GM19099 (cell line): Measurements from ENCODE around the gene GAB2.

Experiments used
- POLR2A ChIP-seq: IDR thresholded peaks from 3 replicates; pipeline ENCODE4 v1.6.1; 2011; ENCODE audit warnings: low read depth; ENCODE audit not compliant: insufficient read length; ENCODE audit errors: extremely low read depth

GAB2 gene

DNA sequence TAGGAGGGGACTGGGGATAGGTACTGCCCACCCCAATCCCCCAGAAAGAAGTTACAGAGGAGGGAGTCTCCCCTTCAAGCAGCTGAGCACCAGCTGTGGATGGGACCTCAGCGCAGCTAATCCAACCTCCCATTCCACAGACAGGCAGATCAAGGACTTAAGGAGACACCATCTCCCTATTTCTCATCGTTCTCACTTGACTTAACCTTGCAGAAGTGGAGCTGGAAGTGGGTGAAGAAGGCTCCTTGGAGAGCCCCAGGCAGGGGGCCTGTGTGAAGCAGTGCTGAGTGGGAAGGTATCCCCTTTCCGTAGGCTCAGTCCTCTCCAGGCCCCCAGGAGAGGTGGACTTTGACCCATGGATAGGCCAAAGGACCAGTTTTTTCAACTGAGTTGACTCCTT is 201.6 kb downstream of the GAB2 start:
- TF ChIP-seq POLR2A: no peak

DNA sequence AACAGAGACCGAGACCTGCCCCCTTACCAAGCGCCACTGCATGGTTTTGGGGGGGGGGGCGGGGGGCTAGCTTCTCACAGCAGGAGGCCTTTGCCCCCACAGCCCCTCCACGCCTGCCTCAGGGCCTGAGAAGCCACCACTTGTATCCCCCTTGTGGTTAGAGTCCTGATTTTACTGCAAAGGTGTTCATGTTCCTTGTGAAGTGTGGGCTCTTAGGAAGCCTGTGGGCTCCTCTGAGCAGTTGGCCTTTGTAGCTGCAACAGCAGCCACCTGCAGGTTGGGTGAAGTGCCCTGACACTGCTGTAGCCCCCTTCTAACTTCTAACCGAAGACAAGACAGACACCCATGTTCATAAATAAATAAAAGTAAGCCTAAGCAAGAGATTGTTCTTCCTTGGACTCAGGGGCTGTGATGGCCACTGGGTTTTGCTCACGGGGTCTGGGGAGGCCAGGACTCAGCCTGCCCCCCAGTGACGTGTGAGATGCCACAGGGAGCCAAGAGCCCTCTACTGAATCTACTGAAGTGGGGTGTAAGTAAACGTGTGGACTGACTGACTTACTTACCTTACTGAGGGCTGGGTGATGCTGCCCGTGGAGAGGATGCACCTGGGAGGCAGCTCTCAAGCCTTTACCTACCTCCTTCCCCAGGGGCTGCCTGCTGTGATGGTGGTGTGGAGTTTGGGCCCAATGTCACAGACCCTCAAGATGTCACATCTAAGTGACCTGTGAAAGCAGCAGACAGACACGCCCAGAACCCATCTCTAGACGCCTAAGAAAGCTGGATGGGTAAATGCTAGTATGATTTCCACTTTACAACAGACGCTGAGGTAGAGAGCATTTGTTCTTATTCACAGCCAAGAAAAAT is 203.1 kb downstream of the GAB2 start:
- TF ChIP-seq POLR2A: no peak

DNA sequence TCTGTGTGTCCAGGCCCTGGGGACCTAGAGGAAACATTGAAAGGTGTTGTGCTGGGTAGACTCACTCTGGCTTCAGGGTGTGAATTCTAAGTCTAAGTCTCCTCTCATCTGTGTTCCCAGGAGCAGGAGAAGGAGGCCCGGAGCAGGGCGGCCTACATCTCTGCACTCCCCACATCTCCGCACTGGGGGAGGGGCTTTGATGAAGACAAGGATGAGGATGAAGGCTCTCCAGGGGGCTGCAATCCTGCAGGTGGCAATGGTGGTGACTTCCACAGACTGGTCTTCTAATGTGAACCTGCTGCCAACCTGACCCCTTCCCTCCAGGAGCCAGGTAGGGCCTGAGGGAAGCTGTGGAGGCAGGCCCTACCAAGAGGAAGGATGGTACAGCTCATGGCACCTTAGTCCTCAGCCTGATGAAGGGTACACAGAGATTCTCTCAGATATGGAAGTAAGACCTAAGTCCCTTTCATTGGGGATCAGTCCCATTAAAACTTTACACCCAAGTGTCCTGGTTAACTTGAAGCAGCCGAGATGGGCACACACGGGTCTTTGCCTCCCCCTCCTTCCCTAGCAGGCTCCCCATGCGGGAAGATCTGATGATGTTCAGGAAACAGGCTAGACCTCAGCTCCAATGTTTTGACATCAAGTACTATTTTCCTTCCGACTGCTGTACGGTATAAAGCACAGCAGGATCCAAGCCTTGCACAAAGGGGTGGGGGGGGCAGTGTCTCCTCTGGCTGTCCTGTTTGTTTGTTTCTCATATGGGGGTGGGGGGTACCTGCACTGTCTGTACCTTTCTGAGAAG is 203.9 kb downstream of the GAB2 start:
- TF ChIP-seq POLR2A: no peak

DNA sequence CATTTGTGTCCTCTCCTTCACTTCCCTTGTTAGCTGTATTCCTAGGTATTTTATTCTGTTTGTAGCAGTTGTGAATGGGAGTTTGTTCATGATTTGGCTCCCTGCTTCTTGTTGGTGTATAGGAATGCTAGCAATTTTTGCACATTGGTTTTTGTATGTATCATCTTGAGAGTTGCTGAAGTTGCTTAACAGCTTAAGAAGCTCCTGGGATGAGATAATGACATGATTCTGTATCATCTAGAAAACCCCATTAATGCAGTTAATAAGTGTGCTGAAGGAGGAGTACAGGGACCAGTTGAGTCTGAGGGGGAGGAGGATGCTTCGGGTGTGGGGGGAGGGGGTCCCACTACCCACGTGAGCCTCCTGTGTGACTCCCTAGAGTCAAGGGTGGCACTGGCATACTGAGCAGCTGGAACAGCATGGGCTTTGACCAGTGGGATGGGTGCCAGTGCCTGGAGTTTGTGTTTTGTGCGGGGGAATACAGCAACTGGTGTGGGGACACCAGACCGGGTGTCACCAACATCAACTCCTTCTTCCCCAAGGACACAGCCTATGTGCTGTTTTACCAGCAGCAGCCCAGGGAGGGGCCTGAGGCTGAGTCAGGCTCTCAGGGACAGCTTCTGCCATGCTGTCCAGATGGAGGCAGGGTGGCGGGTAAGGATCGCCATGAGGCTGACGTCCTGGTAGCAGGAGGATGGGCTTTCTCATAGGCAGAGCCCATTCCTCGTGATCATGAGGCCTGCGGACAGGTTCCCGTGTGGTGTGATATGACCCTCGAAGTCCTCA is 204.8 kb downstream of the GAB2 start:
- no peak for TF ChIP-seq POLR2A

DNA sequence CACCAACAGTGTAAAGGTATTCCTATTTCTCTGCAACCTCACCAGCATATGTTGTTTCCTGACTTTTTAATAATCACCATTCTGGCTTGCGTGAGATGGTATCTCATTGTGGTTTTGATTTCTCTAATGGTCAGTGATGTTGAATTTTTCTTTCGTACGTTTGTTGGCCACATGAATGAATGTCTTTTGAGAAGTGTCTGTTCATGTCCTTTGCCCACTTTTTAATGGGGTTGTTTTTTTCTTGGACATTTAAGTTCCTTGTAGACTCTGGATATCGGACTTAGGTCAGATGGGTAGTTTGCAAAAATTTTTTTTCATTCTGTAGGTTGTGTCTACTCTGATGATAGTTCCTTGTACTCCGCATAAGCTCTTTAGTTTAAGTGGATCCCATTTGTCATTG is 206.1 kb downstream of the GAB2 start:
- TF ChIP-seq POLR2A: no peak

DNA sequence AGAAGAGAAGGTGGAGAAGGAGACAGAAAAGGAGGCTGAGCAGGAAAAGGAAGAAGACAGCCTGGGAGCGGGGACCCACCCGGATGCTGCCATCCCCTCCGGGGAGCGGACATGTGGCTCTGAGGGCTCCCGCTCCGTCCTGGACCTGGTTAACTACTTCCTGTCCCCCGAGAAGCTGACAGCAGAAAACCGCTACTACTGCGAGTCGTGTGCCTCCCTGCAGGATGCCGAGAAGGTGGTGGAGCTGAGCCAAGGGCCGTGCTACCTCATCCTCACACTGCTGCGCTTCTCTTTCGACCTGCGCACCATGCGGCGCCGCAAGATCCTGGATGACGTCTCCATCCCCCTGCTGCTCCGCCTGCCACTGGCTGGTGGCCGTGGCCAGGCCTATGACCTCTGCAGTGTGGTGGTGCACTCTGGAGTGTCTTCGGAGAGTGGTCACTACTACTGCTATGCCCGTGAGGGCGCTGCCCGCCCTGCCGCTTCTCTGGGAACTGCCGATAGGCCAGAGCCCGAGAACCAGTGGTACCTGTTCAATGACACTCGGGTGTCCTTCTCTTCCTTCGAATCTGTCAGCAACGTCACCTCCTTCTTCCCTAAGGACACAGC is 207.5 kb downstream of the GAB2 start:
- no peak for TF ChIP-seq POLR2A

DNA sequence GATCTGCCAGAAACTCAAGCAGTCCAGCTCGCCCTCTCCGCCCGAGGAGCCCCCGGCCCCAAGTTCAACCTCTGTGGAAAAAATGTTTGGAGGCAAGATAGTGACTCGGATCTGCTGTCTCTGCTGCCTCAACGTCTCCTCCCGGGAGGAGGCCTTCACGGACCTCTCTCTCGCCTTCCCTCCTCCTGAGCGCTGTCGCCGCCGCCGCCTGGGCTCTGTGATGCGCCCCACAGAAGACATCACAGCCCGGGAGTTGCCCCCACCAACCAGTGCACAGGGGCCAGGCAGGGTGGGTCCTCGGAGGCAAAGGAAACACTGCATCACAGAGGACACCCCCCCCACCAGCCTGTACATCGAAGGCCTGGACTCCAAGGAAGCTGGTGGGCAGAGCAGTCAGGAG is 208.1 kb downstream of the GAB2 start:
- no peak for TF ChIP-seq POLR2A

DNA sequence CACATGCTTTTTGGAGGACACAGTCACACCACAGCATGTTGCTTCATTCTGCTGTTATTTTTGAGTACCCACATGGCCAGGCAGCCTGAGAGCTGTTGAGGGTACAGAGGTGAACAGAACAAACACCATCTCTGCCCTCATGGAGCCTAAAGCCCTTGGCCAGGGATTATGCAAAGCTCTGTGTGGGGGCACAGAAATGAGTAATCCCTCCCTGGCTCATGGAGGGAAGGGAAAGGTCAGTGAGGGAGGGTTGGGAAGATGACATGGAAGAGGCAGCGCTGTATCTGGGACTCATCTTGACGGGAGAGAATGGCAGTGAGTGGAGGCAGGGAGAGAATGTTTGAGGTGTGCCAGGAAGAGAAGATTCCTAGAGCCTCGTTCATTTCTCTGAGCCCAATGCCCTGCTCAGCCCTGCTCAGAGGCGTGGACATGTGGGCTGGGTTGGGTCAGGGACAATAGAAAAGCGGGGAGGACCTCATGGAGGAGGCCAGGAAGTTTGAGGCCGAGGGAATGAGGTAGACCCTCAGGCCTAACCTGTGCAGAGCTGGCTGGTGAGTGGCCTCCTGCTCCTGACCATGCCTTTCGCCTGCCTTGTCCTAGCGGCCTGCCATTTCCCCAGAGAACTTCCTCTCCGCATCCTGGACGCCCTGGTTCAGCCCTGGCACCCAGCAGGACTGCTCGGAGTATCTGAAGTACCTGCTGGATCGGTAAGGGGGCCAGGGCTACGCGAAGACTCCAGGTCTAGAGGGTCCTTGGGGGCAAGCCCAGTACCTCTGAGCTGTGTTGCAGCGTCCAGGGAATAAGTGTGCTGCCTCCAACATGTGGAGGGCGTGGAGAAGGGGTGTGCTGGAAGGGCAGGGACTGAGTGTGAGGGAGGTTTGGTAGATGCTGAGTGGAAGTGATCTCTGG is 209.1 kb downstream of the GAB2 start:
- TF ChIP-seq POLR2A: no peak

DNA sequence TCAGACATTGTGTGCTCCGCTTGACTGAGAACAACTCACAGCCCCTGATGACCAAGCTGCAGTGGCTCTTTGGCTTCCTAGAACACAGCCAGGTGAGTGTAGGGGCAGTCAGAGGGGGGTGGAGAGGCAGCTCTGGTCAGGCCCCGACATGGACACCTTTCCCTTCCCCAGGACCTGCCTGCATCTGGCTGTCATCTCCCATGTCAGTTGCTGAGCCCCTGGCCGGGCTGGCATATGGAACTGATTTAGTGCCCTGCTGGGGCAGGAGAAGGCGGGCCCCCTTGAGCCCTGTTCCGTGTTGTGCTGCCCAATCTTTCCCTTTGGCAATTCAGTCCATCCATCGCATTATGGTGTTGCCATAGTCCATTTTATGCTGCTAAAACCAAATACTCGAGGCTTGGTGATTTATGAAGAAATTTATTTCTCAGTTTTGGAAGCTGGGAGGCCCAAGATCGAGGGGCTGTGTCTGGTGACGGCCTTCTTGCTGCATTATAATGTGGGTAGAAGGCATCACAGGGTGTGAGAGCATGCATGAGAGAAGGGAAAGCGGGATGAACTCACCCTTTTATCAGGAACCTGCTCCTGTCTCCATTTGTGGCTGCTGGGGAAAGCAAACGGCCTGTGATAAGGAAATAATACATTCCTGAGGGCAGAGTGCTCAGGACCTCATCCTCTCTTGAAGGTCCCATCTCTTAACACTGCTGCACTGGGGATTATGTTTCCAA is 209.9 kb downstream of the GAB2 start:
- TF ChIP-seq POLR2A: no peak

DNA sequence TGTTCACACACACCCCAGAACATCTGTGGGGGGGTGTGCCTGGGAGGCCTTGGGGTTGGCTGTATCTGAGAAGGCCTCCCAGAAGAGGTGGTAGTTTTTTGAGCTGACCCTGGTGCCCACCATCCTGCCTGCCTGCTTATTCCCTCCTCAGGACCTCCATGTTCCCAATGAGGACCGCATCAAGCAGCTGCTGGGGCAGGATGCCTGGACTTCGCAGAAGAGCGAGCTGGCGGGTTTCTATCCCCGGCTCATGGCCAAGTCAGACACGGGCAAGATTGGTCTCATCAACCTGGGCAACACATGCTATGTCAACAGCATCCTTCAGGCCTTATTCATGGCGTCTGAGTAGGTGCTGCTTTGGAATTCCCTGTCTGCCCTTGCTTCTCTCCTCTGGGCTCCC is 211.9 kb downstream of the GAB2 start:
- TF ChIP-seq POLR2A: no peak

DNA sequence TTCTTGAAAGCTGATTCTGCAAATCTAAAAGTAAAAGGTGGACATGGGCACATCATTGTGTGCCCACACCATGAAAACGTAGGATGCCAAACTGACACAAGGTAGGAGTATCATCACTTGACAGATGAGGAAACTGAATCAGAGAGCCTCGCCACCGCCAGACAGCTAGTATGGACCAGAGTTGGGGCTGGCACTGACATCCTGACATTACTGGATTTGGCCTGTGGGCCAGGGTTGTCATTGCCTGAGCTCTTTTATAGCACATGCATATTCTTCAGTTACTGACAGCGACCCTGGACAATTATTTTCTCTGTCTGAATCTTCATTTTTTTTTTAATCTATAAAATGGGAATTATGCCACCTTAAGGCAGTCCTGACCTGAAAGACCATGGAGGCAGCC is 212.4 kb downstream of the GAB2 start:
- TF ChIP-seq POLR2A: no peak

DNA sequence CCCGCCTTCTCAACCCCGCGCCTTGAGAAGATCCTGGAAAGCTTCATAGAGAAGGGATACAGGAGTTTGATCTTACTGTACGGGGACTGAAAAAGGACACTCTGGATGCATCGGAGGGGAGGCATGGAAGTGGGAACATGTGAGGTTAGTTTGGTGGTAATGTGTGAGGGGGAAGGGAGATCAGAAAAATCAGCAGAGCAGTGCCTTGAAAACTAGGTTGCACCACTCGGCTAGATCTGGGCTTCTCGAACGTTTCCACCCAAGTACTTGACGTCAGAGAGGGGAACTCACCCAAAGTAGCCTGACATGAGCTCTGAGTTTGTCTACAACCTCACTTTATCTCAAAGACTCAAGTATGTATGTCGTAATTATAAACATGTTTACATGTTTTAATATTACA is 214.4 kb downstream of the GAB2 start:
- no peak for TF ChIP-seq POLR2A

DNA sequence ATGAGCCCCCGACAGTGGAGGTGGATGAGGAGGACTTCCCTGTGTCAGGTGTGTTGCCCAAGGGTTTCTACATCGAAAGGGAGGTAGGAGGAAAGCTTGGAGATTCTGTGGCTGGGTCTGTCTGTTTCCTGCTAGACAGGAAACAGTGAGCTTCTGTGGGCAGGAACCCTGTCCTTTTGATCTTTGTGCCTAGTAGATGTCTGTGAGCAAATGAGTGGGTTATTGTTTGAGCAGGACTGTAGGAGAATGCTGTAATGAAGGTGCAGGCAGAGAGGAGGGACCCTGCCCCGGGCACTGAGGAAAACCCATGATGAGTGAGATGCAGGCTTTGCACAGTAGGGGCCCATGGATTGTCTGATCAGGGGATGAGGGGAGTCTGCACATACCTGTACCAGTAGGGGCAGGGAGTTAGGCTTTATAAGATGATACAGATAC is 214.9 kb downstream of the GAB2 start:
- TF ChIP-seq POLR2A: no peak
